ENCODE results near the gene ENOX2.

Gene ENOX2

GRCh38 chrX:130623518-130623917 lies 279.5 kb downstream of the ENOX2 start:
- no peak for DNase-seq (ENCODE audit: low read depth)

GRCh38 chrX:130615941-130616340 lies 287.1 kb downstream of the ENOX2 start:
- no peak for DNase-seq (ENCODE audit: low read depth)

- DNase-seq (ENCODE audit: low read depth), result no peak
These were observed 295.6 kb downstream of the ENOX2 start for GRCh38 chrX:130607431-130607830.

- no peak for DNase-seq (ENCODE audit: low read depth)
These were observed 296.6 kb downstream of the ENOX2 start for GRCh38 chrX:130606425-130606824.

- DNase-seq (ENCODE audit: low read depth), result no peak
These were observed 298.1 kb downstream of the ENOX2 start for GRCh38 chrX:130604882-130605281.

GRCh38 chrX:130594453-130594916 lies 308.5 kb downstream of the ENOX2 start:
- no peak for DNase-seq (ENCODE audit: low read depth)

GRCh38 chrX:130593911-130594310 lies 309.1 kb downstream of the ENOX2 start:
- DNase-seq (ENCODE audit: low read depth), result no peak

GRCh38 chrX:130592204-130592603 lies 310.8 kb downstream of the ENOX2 start:
- no peak for DNase-seq (ENCODE audit: low read depth)

GRCh38 chrX:130578906-130579305 lies 324.1 kb downstream of the ENOX2 start:
- DNase-seq (ENCODE audit: low read depth), result no peak

- no peak for DNase-seq (ENCODE audit: low read depth)
These were observed 325.6 kb downstream of the ENOX2 start for GRCh38 chrX:130577431-130577830.

- peak; percentile 20 for DNase-seq (ENCODE audit: low read depth)
These were observed 327.1 kb downstream of the ENOX2 start for GRCh38 chrX:130575831-130576389.
